ENCODE measurements around the gene DENND1A.
"Not testable (repeated sequence)": the region's sequence is repeated elsewhere in the genome, so short reads cannot be mapped to it uniquely, and the experiment has no call there.

The DENND1A gene

DNA sequence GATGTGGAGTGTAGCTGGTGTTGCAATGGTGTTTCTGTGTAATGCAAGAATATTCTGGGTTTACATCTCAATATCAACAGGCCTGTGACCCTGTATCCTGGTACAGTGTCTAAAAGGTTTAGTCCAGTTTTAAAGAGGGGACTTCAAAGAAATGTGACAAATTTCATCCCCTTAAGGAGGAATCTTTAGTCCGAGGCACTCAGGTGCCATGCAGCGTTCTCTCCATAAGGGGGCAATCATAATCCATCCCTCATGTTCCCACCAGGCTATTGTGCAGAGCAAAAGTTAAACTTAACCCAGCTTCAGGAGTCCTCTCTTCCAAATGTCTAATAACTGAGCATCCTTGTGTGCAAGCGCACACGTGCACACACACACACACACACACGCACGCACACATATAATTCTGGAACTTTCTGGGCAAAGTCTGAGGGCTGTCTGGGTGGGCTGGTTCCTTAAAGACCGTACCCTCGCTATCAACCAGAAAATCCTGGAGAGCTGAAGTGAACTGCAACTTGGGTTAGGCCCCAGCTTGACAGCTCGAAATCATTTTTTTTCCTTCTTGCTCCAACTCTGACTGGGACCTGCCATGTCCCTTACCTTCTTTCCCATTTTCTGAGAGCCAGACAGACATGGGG is 527.9 kb downstream of the DENND1A start:
- Histone ChIP-seq H3K27me3 (no peaks in the 10 kb centered on the region), H3K27ac (peak overlapping the region; percentile 74 to 80), H3K9me3 (no peaks in the 10 kb centered on the region), H3K4me3 (peak overlapping the region; percentile 34 to 44), H3K36me3 (peaks cover 0 to 7% (median 0%) of the 10 kb centered on the region in 3 donors), H3K4me1 (peaks cover 0 to 18% (median 5%) of the 10 kb centered on the region in 4 donors)
- no peak for DNase-seq
- intact Hi-C loops (cut with DNase I; ENCODE audit: low total_unique reads): loop anchor here (10.0 kb wide), 1 partner anchor 633 kb away; no protein-coding TSS in a partner anchor
- TF ChIP-seq, protein P1, sequence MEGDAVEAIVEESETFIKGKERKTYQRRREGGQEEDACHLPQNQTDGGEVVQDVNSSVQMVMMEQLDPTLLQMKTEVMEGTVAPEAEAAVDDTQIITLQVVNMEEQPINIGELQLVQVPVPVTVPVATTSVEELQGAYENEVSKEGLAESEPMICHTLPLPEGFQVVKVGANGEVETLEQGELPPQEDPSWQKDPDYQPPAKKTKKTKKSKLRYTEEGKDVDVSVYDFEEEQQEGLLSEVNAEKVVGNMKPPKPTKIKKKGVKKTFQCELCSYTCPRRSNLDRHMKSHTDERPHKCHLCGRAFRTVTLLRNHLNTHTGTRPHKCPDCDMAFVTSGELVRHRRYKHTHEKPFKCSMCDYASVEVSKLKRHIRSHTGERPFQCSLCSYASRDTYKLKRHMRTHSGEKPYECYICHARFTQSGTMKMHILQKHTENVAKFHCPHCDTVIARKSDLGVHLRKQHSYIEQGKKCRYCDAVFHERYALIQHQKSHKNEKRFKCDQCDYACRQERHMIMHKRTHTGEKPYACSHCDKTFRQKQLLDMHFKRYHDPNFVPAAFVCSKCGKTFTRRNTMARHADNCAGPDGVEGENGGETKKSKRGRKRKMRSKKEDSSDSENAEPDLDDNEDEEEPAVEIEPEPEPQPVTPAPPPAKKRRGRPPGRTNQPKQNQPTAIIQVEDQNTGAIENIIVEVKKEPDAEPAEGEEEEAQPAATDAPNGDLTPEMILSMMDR (IDR thresholded peaks at IDR 0.05): peak; percentile 75 to 84

DNA sequence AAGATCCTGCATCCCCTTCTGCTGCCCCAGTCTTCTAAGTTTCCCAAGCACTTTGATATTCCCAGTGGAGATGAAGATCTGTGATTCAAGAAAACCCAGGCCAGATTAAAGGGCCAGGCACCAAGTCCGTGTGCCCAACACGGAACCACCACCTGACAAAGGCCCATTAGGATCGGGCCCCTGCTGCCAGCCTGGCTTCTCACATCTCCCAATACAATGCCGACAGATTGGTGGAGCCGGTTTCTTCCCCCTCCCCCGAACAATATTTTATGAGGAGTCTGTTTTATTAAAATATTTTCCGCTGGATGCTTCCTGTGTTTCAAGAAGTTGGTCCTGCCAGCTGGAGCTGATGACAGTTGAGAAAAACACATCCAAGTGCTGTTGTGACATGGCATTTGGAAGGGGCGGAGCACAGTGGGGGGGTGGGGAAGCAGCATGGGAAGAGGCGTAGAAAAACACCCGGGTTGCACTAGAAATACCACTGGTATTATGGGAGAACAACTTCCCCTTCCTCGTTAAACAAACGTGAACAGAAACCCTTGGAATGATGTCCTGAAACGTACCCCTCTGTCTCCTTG is 528.9 kb downstream of the DENND1A start:
- TF ChIP-seq, protein P1 (IDR thresholded peaks at IDR 0.05): no peak
- intact Hi-C loops (cut with DNase I; ENCODE audit: low total_unique reads): loop anchor here (10.0 kb wide), 1 partner anchor 634 kb away; no protein-coding TSS in a partner anchor
- peaks cover 0 to 11% (median 0%) of the 10 kb centered on the region in 3 donors for H3K36me3 ChIP-seq
- no peaks in the 10 kb centered on the region for H3K9me3 ChIP-seq
- DNase-seq: peak; percentile 55 to 82
- H3K4me3 ChIP-seq: peak overlapping the region; percentile 34 to 44
- H3K4me1 ChIP-seq: peaks cover 0 to 18% (median 5%) of the 10 kb centered on the region in 4 donors
- peak overlapping the region; percentile 74 to 80 for H3K27ac ChIP-seq
- H3K27me3 ChIP-seq: no peaks in the 10 kb centered on the region

DNA sequence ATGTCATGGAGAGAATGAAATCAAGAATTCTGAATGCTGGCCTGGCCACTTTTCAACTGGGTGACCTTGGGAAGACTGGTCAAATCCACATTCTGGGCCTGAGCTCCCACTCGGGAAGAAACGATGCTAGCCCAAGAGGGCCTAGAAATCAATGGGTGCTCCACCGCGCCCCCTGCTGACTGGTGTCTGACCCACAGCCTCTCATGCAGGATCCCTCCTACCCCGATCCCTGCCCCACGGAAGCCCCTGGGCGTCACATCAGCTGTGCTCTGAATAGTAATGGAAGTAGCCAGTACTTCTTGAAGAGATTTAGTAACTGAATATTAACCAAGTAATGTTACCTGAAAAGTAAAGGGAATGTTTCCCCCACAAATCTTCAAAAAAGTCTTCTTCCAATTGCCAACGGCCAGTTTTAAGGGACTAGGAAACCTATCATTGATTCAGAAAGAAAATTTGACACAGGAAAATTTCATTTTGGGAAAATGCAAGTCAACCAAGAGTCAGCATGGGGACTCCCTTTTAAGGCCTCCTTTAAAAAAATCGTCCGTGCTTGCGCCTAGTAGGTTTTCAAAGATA is 530.0 kb downstream of the DENND1A start:
- Histone ChIP-seq H3K27ac (no peak overlapping the region), H3K36me3 (peaks cover 0 to 11% (median 0%) of the 10 kb centered on the region in 3 donors), H3K9me3 (no peaks in the 10 kb centered on the region), H3K4me3 (no peak overlapping the region), H3K4me1 (peaks cover 0 to 18% (median 5%) of the 10 kb centered on the region in 4 donors), H3K27me3 (no peaks in the 10 kb centered on the region)
- TF ChIP-seq, protein P1 (IDR thresholded peaks at IDR 0.05): peak in 1 of 2 experiments; percentile 11
- intact Hi-C loops (cut with DNase I; ENCODE audit: low total_unique reads): loop anchor here (10.0 kb wide), 1 partner anchor 635 kb away; no protein-coding TSS in a partner anchor
- no peak for DNase-seq

DNA sequence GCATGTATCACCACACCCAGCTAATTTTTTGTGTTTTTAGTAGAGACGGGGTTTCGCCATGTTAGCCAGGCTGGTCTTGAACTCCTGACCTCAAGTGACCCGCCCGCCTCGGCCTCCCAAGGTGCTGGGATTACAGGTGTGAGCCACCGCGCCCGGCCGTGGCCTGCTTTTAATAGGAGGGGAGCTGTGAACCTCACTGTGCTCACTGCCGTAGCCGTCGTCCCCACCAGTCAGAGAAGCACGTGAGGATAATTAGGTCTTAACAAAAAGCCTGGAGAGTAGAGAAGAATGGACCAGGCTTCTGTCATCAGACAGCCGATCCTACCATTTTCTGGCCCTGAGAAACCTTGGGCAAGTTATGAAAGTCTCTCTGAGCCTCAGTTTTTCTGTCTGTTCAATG is 531.0 kb downstream of the DENND1A start:
- H3K4me1 ChIP-seq: peaks cover 0 to 18% (median 5%) of the 10 kb centered on the region in 4 donors
- H3K27me3 ChIP-seq; H3K4me3 ChIP-seq; H3K27ac ChIP-seq; intact Hi-C loops (cut with DNase I; ENCODE audit: low total_unique reads); DNase-seq; H3K9me3 ChIP-seq: not testable (repeated sequence)
- H3K36me3 ChIP-seq: peaks cover 0 to 11% (median 0%) of the 10 kb centered on the region in 3 donors

DNA sequence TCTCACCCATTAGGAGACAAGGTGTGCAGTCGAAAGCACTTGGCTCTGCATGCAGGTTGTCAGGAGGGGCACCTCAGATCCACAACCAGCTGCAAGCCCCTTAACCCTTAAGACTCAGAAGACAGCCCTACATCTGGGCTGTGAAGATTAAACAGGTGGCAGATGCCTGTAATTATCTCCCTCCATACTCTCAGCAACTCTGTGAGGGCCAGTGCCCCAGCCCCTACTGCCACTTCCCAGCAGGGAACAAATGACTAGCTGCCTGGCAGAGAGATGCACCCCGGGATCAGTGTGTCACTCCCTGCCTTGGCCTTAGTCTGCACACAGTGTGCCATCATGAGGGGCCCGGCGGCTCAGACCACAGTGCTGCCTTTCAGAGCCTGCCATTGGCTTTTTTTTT is 532.0 kb downstream of the DENND1A start:
- intact Hi-C loops (cut with DNase I; ENCODE audit: low total_unique reads): no loop called here
- Histone ChIP-seq H3K9me3 (no peaks in the 10 kb centered on the region), H3K27ac (no peak overlapping the region), H3K4me1 (peaks cover 0 to 18% (median 5%) of the 10 kb centered on the region in 4 donors), H3K4me3 (no peak overlapping the region), H3K36me3 (peaks cover 0 to 8% (median 0%) of the 10 kb centered on the region in 3 donors), H3K27me3 (no peaks in the 10 kb centered on the region)
- no peak for DNase-seq
- TF ChIP-seq, protein P1 (IDR thresholded peaks at IDR 0.05): no peak

Measured in tibial artery (tissue), 4 donors.